Caco-2 (cell line): ENCODE results near the gene PRMT3. TPM values are rescaled to one million over a fixed set of nuclear protein-coding genes. Genes with fewer than 3 reads are reported as not detected.

Experiments
- BruUV-seq: library from RNA; stranded (reverse); fragments of 400-500 nt; replicated peaks from 2 replicates; lab custom pipeline; 2021; lab: Mats Ljungman, UMichigan
- CTCF ChIA-PET: fragments of 300-600 bp; sonication (Branson Sonifier 250); formaldehyde crosslinking; loops from one replicate; lab custom pipeline; 2022; ENCODE audit warnings: antibody characterized with exemption; lab: Charles Lee
- POLR2A ChIA-PET: fragments of 300-600 bp; sonication (Branson Sonifier 250); formaldehyde crosslinking; loops from one replicate; lab custom pipeline; 2022; ENCODE audit warnings: antibody characterized with exemption; lab: Charles Lee
- DNase-seq, 2 experiments: peaks; one replicate each; pipeline versions ENCODE4 v3.0.0 to v3.0.0-alpha.2; 2020 to 2022
- H3K27me3 ChIP-seq: replicated peaks from 2 replicates; pipeline ENCODE4 v1.6.0; 2011; ENCODE audit warnings: low read length; ENCODE audit not compliant: control insufficient read depth, insufficient read depth
- H3K36me3 ChIP-seq: 2 replicates; pipeline ENCODE4 v1.5.1; 2011; ENCODE audit warnings: low read length; ENCODE audit not compliant: control insufficient read depth, insufficient read depth
- H3K4me1 ChIP-seq: fragments of 250-450 bp; sonication (Bioruptor Pico); 2 replicates; pipeline ENCODE4 v1.5.1; 2020; ENCODE audit warnings: mild to moderate bottlenecking
- H3K4me3 ChIP-seq: 2 replicates; pipeline ENCODE4 v1.5.1; 2011; ENCODE audit warnings: low read depth, mild to moderate bottlenecking, control low read depth, low read length
- H3K9me3 ChIP-seq: fragments of 250-450 bp; sonication (Bioruptor Pico); 2 replicates; pipeline ENCODE4 v1.5.1; 2020; ENCODE audit warnings: mild to moderate bottlenecking, moderate library complexity
- H3K27ac Mint-ChIP-seq: one replicate; pipeline ENCODE4 v1.8.0; 2022; ENCODE audit warnings: mixed read lengths; ENCODE audit not compliant: unreplicated experiment
- H3K27me3 Mint-ChIP-seq: one replicate; pipeline ENCODE4 v1.8.0; 2022; ENCODE audit warnings: mixed read lengths; ENCODE audit not compliant: insufficient read depth, unreplicated experiment
- H3K36me3 Mint-ChIP-seq: one replicate; pipeline ENCODE4 v1.8.0; 2022; ENCODE audit warnings: mild to moderate bottlenecking, mixed read lengths; ENCODE audit not compliant: insufficient read depth, unreplicated experiment
- H3K4me1 Mint-ChIP-seq: one replicate; pipeline ENCODE4 v1.8.0; 2022; ENCODE audit warnings: low read depth, mixed read lengths; ENCODE audit not compliant: unreplicated experiment
- H3K4me3 Mint-ChIP-seq: one replicate; pipeline ENCODE4 v1.8.0; 2022; ENCODE audit warnings: mild to moderate bottlenecking, moderate library complexity, mixed read lengths; ENCODE audit not compliant: unreplicated experiment
- H3K9me3 Mint-ChIP-seq: one replicate; pipeline ENCODE4 v1.8.0; 2022; ENCODE audit warnings: mixed read lengths; ENCODE audit not compliant: unreplicated experiment
- intact Hi-C: fragments of 100-400 bp; cut with micrococcal nuclease; formaldehyde crosslinking; loops from one replicate; pipeline ENCODE4 v1.10.0; 2022; ENCODE audit not compliant: unreplicated experiment
- total RNA-seq: library from RNA; stranded (reverse); gene quantifications from 2 replicates; pipeline ENCODE4 v1.2.3, GENCODE V29; 2022
- TF ChIP-seq, protein P1 (sequence below), 2 experiments: fragments of 200-600 bp in 1 of 2; IDR thresholded peaks; 1 replicate in 1 of 2; 2 replicates in 1 of 2; pipeline versions ENCODE4 v1.5.1 to v1.8.0; 2011 to 2022; ENCODE audit warnings: antibody characterized with exemption in 1 of 2, control low read depth in 1 of 2, inconsistent platforms in 1 of 2, low read depth in 1 of 2, low read length in 1 of 2, mild to moderate bottlenecking in 1 of 2, moderate library complexity in 1 of 2; ENCODE audit not compliant: insufficient read depth in 1 of 2, severe bottlenecking in 1 of 2, unreplicated experiment in 1 of 2

Gene PRMT3
- total RNA-seq, 1 experiment from 2014 or later = 26.1 TPM

GRCh38 chr11:20536365-20536764 is 148.8 kb downstream of the PRMT3 start:
- POLR2A ChIA-PET = no interaction called here
- DNase-seq = no peak
- intact Hi-C loops = no loop called here
- Mint-ChIP-seq H3K27me3 (peaks cover 7% of the 10 kb centered on the region), H3K27ac (no peak overlapping the region), H3K36me3 (no peaks in the 10 kb centered on the region), H3K9me3 (peaks cover 26% of the 10 kb centered on the region), H3K4me1 (peaks cover 3% of the 10 kb centered on the region), H3K4me3 (no peak overlapping the region)
- Histone ChIP-seq H3K4me1 (no peaks in the 10 kb centered on the region), H3K36me3 (no peaks in the 10 kb centered on the region), H3K4me3 (no peak overlapping the region), H3K27me3 (no peaks in the 10 kb centered on the region), H3K9me3 (peaks cover 3% of the 10 kb centered on the region; the same call in 1 of the 2 replicates)
- TF ChIP-seq, protein P1, sequence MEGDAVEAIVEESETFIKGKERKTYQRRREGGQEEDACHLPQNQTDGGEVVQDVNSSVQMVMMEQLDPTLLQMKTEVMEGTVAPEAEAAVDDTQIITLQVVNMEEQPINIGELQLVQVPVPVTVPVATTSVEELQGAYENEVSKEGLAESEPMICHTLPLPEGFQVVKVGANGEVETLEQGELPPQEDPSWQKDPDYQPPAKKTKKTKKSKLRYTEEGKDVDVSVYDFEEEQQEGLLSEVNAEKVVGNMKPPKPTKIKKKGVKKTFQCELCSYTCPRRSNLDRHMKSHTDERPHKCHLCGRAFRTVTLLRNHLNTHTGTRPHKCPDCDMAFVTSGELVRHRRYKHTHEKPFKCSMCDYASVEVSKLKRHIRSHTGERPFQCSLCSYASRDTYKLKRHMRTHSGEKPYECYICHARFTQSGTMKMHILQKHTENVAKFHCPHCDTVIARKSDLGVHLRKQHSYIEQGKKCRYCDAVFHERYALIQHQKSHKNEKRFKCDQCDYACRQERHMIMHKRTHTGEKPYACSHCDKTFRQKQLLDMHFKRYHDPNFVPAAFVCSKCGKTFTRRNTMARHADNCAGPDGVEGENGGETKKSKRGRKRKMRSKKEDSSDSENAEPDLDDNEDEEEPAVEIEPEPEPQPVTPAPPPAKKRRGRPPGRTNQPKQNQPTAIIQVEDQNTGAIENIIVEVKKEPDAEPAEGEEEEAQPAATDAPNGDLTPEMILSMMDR (IDR thresholded peaks at IDR 0.05; ENCODE audit: insufficient read depth in 1 of 2, low read depth in 1 of 2, low read length in 1 of 2, severe bottlenecking in 1 of 2, unreplicated experiment in 1 of 2) = no peak
- CTCF ChIA-PET = no interaction called here
- BruUV-seq = no TSS peak

DNA sequence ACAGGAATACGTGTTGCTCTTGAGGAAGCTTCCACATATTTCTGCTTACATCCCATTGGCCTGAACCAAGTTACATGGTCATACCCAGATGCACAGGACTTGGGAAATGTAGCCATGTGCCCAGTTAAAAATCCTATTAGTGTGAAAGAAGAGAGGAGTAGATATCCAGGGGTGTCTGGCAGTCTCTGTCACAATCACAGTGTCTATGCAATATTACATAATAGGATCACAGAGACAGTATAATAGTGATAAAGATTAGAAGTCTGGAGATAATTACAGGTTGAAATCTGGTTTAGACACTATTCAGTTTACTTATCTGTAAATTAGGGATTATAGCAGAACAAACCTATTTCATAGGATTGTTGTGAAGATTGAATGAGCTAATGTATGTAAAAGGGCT is 149.3 kb downstream of the PRMT3 start:
- Mint-ChIP-seq H3K4me1 (no peaks in the 10 kb centered on the region), H3K36me3 (no peaks in the 10 kb centered on the region), H3K9me3 (peaks cover 26% of the 10 kb centered on the region), H3K27me3 (peaks cover 7% of the 10 kb centered on the region), H3K27ac (no peak overlapping the region), H3K4me3 (no peak overlapping the region)
- H3K27me3 ChIP-seq = no peaks in the 10 kb centered on the region
- ChIA-PET POLR2A (no interaction called here), CTCF (no interaction called here)
- H3K4me3 ChIP-seq = no peak overlapping the region
- intact Hi-C loops = no loop called here
- TF ChIP-seq, protein P1 (IDR thresholded peaks at IDR 0.05; ENCODE audit: insufficient read depth in 1 of 2, low read depth in 1 of 2, low read length in 1 of 2, severe bottlenecking in 1 of 2, unreplicated experiment in 1 of 2) = no peak
- H3K36me3 ChIP-seq = no peaks in the 10 kb centered on the region
- H3K4me1 ChIP-seq = no peaks in the 10 kb centered on the region
- peaks cover 3% of the 10 kb centered on the region; the same call in 1 of the 2 replicates for H3K9me3 ChIP-seq
- DNase-seq = no peak
- no TSS peak for BruUV-seq

- CTCF ChIA-PET = no interaction called here
These were observed 154.0 kb downstream of the PRMT3 start for GRCh38 chr11:20541503-20541902.

More at GRCh38 chr11:20541503-20541902, 154.0 kb downstream of the PRMT3 start:
- intact Hi-C loops = no loop called here
- Histone ChIP-seq H3K4me3 (no peak overlapping the region), H3K4me1 (no peaks in the 10 kb centered on the region), H3K27me3 (no peaks in the 10 kb centered on the region), H3K9me3 (peaks cover 3% of the 10 kb centered on the region; the same call in 1 of the 2 replicates), H3K36me3 (no peaks in the 10 kb centered on the region)
- Mint-ChIP-seq H3K36me3 (no peaks in the 10 kb centered on the region), H3K27me3 (peaks cover 3% of the 10 kb centered on the region), H3K27ac (no peak overlapping the region), H3K4me3 (no peak overlapping the region), H3K4me1 (no peaks in the 10 kb centered on the region), H3K9me3 (peaks cover 26% of the 10 kb centered on the region)
- DNase-seq = no peak
- POLR2A ChIA-PET = no interaction called here
- TF ChIP-seq, protein P1 (IDR thresholded peaks at IDR 0.05; ENCODE audit: insufficient read depth in 1 of 2, low read depth in 1 of 2, low read length in 1 of 2, severe bottlenecking in 1 of 2, unreplicated experiment in 1 of 2) = no peak
- BruUV-seq = no TSS peak
